Endometrial microvascular endothelial cells (primary cell): ENCODE data around the gene ENO4. TPM values are rescaled to one million over a fixed set of nuclear protein-coding genes. Genes with fewer than 3 reads are reported as not detected.

Experiments used
- in situ Hi-C: cut with HindIII; loops from 2 replicates; pipeline ENCODE4 v1.10.0; 2017; ENCODE audit warnings: low sequenced_read_pairs, low pct_unique_long_range_greater_than_20kb; ENCODE audit errors: inconsistent ontology term
- total RNA-seq: library from RNA; depleted of rRNA; stranded (reverse); fragments of >200 nt; gene quantifications from one replicate; pipeline ENCODE4 v1.2.3, GENCODE V29; 2015; ENCODE audit errors: inconsistent ontology term

The ENO4 gene, protein sequence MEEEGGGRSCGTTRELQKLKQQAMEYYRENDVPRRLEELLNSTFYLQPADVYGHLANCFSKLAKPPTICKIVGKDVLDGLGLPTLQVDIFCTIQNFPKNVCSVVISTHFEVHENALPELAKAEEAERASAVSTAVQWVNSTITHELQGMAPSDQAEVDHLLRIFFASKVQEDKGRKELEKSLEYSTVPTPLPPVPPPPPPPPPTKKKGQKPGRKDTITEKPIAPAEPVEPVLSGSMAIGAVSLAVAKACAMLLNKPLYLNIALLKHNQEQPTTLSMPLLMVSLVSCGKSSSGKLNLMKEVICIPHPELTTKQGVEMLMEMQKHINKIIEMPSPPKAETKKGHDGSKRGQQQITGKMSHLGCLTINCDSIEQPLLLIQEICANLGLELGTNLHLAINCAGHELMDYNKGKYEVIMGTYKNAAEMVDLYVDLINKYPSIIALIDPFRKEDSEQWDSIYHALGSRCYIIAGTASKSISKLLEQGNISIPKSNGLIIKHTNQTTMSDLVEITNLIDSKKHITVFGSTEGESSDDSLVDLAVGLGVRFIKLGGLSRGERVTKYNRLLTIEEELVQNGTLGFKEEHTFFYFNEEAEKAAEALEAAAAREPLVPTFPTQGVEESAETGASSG
- total RNA-seq = not detected

DNA sequence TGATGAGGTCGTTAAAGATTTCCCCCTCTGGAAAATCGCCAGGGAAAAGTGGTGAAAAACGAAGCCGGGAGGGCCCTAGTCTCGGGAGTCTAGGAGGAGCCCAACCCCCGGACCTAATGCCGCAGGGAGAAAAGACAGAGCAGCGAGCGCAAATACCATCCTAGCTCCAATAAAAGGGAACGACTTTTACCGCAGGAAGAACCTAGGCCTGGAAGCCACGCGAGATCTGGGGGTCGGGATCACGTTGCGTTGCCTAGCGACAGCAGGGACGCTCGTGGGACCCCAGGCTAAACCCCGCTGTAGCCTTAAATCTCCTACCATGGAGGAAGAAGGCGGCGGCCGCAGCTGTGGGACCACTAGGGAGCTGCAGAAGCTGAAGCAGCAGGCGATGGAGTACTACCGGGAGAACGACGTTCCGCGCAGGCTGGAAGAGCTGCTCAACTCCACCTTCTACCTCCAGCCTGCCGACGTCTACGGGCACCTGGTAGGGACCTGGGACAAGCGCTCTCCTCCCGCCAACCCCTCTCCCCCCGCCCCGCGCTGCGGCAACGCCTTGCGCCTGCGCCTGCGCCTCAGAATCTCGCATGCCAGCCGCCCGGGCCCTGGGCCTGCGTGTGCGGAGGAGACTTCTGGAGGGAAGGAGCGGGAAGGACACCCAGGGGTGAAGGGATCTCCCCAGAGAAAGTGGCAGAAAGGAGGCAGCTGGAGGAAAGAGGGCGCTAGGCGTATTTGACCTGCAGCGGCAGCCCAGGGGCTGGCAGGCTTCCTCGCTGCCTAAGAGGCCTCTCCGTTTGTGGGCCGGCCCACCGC is at the start of gene ENO4:
Gene ENO4, plus strand, starts transcription at position 252 of the 810 bp plus-strand sequence. Its CDS starts 68 bp downstream, at position 320.
- in situ Hi-C loops = loop anchor here (25.0 kb wide), 1 partner anchor 313 kb away; no protein-coding TSS in a partner anchor

DNA sequence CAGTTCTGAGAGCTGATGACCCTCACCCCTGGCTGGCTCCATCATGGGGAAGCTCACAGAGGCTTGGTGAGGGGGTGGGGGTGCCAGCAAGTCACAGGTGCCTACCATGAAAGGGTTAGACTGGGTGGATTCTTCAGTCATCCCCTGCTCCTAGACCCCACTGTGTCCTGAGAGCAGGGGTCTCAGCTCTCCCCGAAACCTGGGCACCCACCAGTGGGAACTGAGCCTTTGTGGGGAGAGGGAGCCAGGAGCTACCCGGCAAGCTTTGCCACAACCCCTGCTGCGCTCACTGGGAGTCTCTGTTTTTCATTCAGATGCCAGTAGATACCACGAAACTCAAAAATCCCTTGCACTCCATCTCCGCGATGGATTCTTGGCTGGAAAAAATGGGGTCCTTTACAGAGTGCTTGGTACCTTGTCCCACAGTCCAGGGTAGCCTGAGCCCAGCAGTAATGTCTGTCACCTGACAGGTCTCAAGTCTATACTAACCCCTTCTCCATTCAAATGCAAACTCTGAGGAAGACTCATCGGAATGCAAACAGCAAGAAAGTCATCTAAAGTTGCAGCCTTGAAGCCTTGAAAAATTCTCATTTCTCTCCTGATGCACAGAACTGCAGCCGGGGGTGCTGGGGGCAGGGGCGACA is 48.9 kb upstream of the ENO4 start:
- in situ Hi-C loops = no loop called here

DNA sequence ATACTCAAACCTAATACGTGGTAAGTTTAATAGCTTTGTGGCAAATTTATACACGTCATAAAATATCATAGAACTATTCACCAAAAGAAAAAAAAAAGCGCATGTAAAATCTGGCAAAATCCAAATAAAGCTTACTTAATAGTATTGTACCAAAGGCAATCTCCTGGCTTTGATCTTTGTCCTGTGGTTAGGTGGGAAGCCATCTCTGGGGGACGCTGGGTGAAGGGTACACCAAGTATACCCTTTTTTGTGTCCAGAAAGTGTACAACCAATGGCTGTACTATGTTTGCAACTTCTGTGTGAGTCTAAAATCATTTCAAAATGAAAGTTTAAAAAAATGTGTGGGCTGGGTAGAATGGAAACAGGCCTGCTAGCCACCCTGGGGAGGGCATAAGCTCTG is 47.6 kb upstream of the ENO4 start:
- in situ Hi-C loops = no loop called here

DNA sequence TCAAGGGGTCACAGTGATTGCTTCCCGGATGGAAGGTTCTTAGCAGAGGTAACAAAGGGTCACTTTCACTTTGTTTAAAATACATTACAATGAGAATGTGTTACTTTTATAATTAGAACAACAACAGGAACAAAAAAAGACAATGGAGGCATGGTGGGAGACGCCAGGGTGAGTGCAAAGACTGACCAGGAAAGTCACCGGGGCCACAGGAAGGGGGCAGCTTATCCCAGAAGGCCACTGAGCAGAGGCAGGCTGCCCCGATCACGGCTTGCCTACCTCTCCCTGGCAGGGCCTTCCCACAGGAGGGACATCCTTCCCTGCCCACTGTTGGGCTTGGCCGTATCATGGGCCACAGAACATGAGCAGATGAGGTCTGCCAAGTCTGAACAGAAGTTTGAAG is 46.8 kb upstream of the ENO4 start:
- in situ Hi-C loops = no loop called here

DNA sequence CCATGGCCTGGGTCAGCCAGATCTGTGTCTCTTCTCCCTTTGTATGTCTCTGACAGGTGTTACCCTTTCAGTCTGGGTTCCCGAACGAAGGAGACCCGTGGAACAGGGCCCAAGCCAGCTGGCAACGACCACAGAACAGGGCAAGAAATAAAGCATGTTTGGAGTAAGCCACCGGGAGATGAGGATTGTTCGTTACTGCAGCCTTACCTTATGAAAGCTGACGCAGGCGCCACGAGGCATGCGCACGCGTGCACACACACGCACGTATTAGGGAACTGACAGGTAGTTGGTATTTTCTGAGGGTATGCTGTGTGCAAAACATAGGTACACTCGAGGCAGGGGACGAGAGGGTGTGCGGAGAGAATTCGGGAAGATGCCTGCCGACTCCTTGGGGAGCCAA is 46.4 kb upstream of the ENO4 start:
- in situ Hi-C loops = no loop called here

DNA sequence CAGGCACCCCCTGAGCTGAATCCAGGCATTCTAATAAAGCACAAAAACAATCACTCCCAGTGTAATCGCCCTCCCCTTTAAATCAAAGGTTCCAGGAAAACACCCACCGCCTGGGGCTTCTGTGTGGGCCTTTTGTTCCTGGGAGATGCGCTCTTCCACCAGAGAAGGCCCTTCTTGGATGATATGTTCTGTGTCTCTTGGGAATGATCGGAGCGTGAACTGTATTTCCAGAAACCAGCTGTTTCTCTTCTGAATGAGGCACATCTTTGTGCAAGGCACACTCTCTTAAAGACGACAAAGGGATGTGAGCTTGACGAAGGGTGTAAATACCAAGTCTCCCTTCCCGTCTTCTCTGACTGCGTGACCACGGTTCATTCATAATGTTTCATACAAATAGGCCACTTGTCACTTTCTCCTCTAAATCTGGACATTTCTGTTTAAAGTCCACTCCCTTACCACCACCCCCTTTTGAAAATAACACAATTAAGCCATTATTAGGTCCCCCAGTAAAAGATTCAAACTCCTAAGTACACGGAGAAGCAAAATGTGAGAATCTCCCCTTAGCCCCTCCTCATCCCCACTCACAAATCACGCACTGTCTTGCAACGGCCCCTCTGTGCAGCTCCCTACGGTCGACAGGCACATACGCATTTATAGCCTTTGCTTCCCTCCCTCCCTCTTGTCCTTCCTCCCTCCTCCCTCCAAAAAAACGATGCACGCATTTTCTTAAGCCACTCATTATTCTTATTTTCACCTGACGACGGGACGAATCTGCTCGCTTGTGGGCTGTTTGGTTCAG is 45.6 kb upstream of the ENO4 start:
- in situ Hi-C loops = no loop called here

DNA sequence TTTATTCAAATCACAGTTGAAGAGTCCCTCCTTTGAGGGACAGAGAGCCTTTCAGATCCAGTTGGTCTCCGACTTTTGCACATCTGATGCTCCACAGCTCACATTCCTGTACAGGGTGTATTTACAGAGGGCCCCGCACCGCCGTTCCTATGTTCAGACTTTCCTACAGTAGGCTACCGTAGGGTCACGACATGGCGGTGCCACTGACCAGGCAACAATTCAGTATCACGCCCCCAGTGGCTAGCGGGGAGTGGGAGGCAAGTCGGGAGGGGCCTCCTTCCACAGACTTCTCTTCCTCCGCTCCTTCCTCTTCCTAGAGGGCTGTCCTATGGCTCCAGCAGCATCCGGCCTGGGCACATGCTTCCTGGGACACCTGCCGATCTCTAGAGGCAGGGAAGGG is 40.6 kb upstream of the ENO4 start:
- in situ Hi-C loops = no loop called here

DNA sequence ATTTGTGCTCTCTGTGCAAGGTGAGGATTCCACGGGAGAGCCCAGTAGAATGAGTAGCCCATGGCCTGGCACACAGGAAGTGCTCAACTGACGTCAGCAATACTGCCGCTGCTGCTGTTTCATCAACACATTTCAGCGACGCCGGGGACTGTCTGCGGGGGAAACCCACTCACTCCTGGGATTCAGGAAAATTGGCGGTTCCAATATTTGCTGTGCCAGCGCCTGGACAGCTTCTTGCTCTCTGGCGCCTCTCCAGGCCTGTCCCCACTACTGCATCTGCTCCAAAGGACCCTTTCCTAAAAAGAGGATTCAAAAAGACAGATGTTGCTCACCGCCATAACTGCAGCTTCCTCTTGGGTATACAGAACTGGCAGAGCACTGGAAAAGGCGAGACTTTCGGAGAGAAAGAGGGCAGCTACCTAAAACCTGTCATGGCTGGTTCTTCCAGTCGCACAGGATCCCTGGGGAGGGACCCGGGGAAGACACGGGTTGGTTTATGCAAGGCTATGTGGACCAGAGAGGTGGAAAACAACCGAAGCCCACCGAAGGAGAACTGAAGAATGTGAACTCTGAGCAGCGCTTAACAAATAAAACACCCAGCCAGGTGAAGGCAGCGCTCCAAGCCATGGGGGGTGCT is 39.7 kb upstream of the ENO4 start:
- in situ Hi-C loops = no loop called here

DNA sequence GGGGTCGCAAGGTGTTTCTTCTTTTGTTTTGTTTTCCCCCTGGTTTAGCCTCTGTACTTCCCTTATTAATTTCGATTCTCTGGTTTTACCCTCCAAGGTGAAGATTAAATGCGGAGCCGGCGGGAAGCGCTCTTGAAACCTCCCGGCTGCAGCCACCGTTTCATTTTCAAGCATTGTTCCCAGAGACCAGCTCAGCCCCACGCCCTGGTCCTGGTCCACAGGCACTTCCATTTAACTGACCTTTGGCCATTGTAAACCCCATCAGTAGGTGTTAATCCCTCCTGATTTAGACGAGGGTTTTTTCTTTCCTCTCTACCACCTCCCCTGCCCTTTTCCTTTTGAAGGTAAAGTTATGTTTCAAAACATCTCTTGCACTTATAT is 39.2 kb upstream of the ENO4 start:
- in situ Hi-C loops = no loop called here

DNA sequence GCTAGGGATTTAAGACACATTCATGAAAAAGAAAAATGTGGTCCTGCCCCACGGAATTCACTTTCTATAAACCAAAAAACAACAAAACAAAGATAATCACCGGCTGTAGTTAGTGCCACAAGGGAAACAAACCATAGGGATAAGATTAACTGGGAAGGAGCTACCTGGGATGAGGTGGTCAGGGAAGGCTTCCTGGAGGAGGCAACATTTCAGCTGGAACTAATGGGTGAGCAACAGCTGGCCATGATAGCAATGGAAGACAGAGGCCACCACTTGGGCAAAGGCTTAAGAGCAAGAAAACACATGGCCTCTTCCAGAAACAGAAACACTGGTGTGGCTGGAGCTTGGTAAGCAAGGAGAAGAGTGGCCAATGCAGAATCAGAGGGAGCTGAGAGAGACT is 38.4 kb upstream of the ENO4 start:
- in situ Hi-C loops = no loop called here

DNA sequence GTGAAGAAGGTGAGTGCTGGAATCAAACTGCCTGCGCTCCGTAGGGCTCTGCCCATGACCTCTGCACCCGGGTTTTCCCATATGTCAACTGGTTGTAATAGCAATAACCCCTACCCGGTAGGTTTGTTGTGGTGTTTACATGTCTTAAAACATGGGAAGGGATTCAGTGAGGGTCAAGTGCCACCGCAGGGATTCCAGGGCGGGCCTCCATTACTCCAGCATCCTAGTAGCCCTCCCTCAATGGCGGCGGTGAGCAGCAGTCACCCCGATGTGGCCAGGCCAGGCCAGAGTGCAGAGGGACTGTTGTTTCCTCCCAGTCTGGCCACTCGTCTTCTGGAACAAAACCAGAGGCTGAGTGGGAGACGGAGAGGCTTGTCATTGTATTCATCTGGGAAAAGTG is 37.6 kb upstream of the ENO4 start:
- in situ Hi-C loops = no loop called here

DNA sequence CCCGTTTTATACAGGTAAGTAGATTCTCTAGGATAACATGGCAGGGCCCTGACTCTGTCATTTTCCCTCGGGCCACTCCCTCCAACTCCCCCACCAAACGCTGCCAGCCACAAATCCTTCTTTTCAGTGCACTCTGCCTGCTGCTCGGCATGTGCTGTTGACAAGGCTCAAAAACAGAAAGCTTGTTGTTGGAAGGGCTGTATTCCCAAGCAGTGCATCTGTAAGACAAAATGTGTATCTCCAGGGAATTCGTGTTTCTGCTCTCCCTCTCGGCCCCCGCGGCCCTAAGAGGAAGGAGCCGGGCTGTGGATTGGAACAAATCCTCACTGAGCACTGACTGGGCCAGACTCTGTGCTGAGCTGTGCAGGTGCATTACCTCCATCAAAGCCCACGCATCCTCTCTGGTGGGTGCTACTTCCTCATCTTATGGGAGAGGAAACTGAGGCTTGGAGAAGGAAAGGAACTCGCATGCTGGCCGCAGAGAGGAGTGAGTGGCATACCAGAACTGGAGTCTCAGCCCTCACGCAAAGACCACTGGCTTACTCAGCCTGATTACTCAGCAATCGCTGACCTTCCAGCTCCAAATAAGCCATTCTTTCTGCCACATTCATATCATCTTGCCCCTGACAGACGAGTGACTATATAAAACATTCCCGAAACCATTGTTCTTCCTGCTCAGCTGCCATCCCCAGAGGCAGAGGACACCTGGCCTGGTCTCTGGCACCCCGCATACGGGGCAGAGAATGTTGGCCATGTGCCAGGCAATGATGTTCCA is 33.5 kb upstream of the ENO4 start:
- in situ Hi-C loops = no loop called here

DNA sequence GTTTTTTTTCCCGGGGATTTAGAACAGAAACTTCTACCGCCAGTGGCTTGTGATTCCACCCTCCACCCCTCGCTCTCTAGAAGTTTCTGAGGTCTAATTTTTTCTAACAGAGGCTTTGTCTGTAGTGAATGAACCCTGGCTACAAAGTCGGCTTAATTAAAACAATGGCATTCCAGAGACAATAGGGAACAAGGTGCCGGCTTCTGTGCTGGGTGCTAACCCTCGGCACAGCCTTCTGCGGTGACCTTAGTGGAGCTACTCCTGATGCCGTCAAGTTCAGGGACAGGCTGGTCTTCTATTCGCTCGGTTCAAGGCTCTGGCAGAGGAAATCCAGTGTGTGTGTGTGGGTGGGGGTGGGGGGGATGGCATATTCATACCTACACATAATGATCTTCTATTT is 32.1 kb upstream of the ENO4 start:
- in situ Hi-C loops = no loop called here

DNA sequence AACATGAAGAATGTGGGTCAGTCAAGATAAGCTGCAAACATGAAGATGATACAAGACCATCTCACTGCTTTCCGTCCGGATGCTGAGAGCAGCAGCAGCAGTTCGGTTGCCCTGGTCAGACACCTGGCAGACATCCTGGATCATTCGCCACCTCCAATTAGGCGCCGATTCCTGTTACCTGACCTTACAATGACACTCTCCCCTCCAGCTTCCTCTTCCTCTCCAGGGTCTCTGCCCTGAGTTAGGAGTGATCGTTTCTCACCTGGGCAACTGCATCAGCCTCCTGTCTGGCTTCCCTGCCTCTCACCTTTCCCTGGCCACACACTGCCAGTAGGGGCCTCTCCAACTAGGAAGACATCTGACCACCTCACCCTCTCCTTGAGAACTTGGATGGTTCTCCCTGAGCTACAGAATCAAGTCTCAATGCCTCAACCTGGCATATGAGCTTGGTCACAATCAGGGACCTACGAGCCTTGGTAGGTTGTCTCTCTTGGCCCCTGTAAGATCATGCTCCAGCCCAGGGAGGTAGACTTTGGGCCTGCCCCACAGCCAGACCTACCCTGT is 31.4 kb upstream of the ENO4 start:
- in situ Hi-C loops = no loop called here

DNA sequence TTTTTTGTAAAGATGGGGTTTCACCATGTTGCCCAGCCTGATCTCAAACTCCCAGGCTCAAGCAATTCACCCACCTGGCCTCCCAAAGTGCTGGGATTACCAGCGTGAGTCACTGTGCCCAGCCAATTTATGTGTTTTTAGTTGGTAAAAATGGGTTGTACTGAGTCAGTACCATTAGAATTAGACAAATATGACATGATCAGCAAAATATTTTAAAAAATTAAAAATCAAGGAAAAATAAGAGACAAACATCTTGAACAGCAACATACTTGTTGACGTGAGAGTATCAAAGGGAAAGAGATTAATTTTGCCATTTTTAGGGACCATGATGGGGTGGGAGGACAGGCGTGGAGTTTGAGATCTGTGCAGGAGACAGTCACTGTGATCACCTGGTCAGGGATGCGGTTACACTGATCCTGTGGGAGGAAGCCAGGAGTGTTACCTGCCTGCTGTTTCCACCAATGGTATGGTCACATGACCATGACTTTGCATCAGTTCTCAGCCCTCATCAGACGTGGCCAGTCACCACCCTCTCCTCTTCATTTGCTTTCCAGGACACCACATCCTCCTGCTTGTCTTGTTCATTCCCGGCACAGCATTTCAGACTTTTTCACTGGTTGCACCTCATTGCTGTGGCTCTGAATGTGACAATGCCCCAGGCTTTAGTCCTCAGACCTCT is 29.2 kb upstream of the ENO4 start:
- in situ Hi-C loops = no loop called here

DNA sequence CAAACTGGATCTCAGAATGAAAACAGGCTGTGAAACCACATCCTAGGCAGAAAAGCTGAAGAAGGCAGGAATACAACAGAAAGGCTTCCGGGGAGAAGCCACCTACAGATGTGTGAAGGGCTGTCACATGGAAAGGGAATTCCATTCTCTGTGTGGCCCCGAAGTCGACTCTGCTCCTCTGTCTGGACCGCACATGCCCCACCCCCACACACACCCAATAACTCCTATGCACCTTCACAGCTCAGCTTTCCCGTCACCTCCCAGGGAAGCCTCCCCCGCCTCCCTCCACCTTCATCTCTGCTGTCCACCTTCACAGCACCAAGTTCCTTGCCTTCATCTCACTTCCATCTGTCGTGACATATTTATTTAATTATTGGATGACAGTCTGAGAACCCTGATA is 23.4 kb upstream of the ENO4 start:
- in situ Hi-C loops = loop anchor here (25.0 kb wide), 1 partner anchor 336 kb away; no protein-coding TSS in a partner anchor
